ENCODE data around the gene FAXC. TPM values are rescaled to one million over a fixed set of nuclear protein-coding genes. Genes with fewer than 3 reads are reported as not detected.

The FAXC gene
- total RNA-seq, 1 donor, result 2.2 TPM

DNA sequence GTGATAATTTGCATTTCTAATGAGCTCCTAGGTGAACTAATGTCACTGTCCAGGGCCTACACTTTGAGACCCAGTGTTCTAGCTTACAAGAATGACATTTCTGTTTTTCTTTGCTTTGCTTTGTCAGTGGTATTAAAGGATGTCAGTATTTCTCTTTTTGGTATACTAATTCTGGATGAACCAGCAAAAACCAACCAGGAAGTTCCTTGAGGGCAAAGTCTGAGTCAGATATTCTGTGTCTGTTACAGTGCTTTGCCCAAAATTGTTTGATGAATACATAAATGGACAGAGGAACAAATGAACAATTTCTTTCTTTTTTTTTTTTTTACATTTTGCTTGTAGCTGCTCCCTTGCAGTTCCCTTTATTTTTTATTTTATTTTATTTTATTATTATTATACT lies 29.2 kb upstream of the FAXC start:
- no peak for DNase-seq (ENCODE audit: low read depth)
- TF ChIP-seq, protein P1, sequence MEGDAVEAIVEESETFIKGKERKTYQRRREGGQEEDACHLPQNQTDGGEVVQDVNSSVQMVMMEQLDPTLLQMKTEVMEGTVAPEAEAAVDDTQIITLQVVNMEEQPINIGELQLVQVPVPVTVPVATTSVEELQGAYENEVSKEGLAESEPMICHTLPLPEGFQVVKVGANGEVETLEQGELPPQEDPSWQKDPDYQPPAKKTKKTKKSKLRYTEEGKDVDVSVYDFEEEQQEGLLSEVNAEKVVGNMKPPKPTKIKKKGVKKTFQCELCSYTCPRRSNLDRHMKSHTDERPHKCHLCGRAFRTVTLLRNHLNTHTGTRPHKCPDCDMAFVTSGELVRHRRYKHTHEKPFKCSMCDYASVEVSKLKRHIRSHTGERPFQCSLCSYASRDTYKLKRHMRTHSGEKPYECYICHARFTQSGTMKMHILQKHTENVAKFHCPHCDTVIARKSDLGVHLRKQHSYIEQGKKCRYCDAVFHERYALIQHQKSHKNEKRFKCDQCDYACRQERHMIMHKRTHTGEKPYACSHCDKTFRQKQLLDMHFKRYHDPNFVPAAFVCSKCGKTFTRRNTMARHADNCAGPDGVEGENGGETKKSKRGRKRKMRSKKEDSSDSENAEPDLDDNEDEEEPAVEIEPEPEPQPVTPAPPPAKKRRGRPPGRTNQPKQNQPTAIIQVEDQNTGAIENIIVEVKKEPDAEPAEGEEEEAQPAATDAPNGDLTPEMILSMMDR (IDR thresholded peaks at IDR 0.05; ENCODE audit: insufficient read depth, low read depth, low read length), result no peak
- no peak overlapping the region for H3K4me3 ChIP-seq (ENCODE audit: low read depth, low read length)

DNA sequence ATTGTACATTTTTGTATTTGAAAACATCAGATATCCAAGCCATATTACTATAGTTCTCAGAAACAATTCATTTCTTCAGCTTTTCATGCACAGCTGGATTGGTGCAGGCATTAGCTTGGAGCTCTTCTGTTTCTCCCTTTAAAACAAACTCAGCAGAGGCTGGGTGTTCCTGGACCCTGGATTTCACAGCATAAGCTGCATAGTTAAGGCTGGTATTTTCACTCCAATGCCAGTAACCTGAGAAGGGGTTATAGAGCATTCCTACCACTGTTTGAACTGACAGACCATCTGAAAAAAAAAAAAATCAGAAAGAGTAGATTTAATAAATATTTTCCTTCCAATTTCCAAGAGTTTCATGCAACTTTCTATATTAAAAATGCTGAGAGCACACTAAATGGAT lies 20.1 kb upstream of the FAXC start:
- TF ChIP-seq, protein P1 (IDR thresholded peaks at IDR 0.05; ENCODE audit: insufficient read depth, low read depth, low read length), result no peak

DNA sequence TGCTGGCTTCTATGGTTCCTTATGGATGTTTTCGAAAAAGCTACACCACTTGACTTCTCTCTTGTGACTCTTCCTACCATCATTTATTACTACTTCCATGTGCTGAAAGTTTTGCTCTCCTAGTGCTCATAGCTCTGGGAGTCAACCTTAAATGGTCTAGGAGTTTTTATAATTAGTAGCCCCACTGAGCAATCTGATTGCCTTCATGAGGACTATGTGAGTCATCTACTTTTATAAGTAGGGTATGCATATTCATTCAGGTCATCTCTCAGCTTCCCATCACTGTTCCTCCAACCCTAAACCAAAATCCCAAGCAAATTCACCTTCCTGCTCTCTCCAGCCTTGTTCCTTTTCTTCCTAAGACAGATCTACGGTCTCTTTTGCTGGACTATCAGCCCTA lies 17.4 kb upstream of the FAXC start:
- TF ChIP-seq, protein P1 (IDR thresholded peaks at IDR 0.05; ENCODE audit: insufficient read depth, low read depth, low read length), result no peak
- H3K4me3 ChIP-seq (ENCODE audit: low read depth, low read length), result no peak overlapping the region
- no peak for DNase-seq (ENCODE audit: low read depth)

More for the DNA sequence above, 20.1 kb upstream of the FAXC start:
- no peak for DNase-seq (ENCODE audit: low read depth)
- H3K4me3 ChIP-seq (ENCODE audit: low read depth, low read length), result no peak overlapping the region

DNA sequence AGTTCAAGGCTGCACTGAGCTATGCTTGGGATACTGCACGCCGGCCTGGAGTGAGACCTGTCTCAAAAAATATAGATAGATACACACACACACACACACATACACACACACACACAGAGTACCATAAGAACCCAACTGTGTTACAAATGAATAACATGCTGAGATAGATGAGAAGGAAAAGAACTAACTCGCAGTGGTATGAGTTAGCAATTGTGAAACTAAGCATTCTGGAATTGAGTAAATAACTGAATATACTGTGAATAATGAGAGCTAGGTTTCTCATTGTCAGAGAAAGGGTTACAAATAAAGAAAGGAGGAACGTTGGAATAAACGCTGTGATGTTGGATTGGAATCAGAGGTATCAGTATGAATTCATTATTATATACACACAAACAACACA lies 14.6 kb upstream of the FAXC start:
- no peak for DNase-seq (ENCODE audit: low read depth)
- TF ChIP-seq, protein P1 (IDR thresholded peaks at IDR 0.05; ENCODE audit: insufficient read depth, low read depth, low read length), result no peak
- no peak overlapping the region for H3K4me3 ChIP-seq (ENCODE audit: low read depth, low read length)

DNA sequence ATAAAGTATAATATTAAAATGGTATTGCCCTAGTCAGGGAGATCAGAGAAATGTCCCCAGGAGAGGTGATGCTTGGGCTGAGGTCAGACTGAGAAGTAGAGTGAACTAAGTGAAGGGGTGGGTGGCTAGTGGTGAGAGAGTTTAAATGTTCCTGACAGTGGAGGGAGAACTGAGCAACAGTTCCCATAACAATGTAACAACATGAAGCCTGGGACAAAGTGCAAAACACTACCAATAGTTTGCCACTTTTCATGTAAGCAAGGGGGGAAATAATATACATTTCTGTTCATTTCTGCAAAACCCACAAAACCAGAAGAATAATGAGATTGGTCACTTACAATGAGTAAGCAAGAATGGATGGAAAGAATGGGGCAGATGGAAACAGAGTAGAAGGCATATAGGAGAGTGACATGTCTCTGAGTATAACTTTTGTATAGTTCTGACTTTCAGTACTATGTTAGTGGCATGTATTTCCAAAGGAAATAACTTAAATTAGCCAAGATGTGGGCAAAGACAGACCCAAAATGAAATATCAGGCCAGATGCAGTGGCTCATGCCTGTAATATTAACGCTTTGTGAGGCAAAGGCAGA lies 13.3 kb upstream of the FAXC start:
- no peak overlapping the region for H3K4me3 ChIP-seq (ENCODE audit: low read depth, low read length)
- DNase-seq (ENCODE audit: low read depth), result no peak
- TF ChIP-seq, protein P1 (IDR thresholded peaks at IDR 0.05; ENCODE audit: insufficient read depth, low read depth, low read length), result no peak

DNA sequence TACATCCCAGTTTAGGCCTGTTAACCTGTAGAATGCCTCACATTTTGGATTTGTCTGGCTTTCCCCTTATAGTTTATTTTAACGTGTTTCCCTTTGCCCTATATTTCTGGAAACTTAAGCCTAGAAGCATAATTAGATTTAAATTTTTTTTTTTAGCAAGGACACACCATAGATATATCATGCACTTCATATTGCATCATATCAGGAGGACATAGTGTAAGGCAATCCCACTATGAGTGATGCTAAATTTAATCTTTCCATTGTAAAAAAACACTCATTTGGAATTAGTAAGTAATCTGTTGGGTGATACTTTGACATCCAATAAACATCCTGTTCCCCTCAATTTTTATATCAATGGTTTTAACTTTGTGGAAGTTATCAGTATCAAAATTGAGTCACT lies 10.3 kb upstream of the FAXC start:
- TF ChIP-seq, protein P1 (IDR thresholded peaks at IDR 0.05; ENCODE audit: insufficient read depth, low read depth, low read length), result no peak
- no peak for DNase-seq (ENCODE audit: low read depth)
- no peak overlapping the region for H3K4me3 ChIP-seq (ENCODE audit: low read depth, low read length)

DNA sequence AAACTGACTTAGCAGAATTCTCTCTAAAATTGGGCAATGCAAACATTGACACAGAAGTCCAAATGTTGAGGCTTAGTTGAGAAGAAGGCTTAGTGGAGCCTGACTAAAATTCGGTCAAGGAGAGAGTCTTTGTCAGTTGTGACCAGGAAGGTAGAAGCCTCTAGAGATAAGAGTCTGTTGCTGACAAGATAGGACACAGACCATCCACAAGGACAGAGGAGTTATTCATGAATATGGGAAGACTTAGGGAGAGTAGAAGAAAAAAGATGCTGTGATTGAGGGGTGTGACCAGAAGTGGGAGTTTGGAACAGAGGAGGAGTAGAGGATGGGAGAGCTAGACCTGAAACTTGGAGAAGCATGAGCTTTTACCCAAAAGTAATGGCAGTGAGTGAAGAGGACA lies 7.2 kb upstream of the FAXC start:
- DNase-seq (ENCODE audit: low read depth), result no peak
- TF ChIP-seq, protein P1 (IDR thresholded peaks at IDR 0.05; ENCODE audit: insufficient read depth, low read depth, low read length), result no peak
- H3K4me3 ChIP-seq (ENCODE audit: low read depth, low read length), result no peak overlapping the region

Data from fibroblast of villous mesenchyme (primary cell).